Nephron progenitor cell (in vitro differentiated cells): ENCODE results near the gene NIN.

Source experiments
- DNase-seq: peaks from one replicate; pipeline ENCODE4 v3.0.0; 2021
- H3K27ac Mint-ChIP-seq: 2 replicates; pipeline ENCODE4 v1.8.0; 2021; ENCODE audit warnings: mild to moderate bottlenecking, moderate library complexity, mixed read lengths
- H3K27me3 Mint-ChIP-seq: 2 replicates; pipeline ENCODE4 v1.8.0; 2021; ENCODE audit warnings: mild to moderate bottlenecking, low read depth, mixed read lengths; ENCODE audit not compliant: poor library complexity
- H3K36me3 Mint-ChIP-seq: 2 replicates; pipeline ENCODE4 v1.8.0; 2021; ENCODE audit warnings: low read depth, mixed read lengths
- H3K4me1 Mint-ChIP-seq: 2 replicates; pipeline ENCODE4 v1.8.0; 2021; ENCODE audit warnings: mixed read lengths
- H3K4me3 Mint-ChIP-seq: 2 replicates; pipeline ENCODE4 v1.8.0; 2021; ENCODE audit warnings: mild to moderate bottlenecking, moderate library complexity, mixed read lengths
- H3K9me3 Mint-ChIP-seq: 2 replicates; pipeline ENCODE4 v1.8.0; 2021; ENCODE audit warnings: mild to moderate bottlenecking, moderate library complexity, mixed read lengths
- CTCF ChIP-seq: fragments of 200-600 bp; sonication (generic); IDR thresholded peaks from 2 replicates; pipeline ENCODE4 v1.5.0; 2021; ENCODE audit warnings: antibody characterized with exemption

NIN gene

DNA sequence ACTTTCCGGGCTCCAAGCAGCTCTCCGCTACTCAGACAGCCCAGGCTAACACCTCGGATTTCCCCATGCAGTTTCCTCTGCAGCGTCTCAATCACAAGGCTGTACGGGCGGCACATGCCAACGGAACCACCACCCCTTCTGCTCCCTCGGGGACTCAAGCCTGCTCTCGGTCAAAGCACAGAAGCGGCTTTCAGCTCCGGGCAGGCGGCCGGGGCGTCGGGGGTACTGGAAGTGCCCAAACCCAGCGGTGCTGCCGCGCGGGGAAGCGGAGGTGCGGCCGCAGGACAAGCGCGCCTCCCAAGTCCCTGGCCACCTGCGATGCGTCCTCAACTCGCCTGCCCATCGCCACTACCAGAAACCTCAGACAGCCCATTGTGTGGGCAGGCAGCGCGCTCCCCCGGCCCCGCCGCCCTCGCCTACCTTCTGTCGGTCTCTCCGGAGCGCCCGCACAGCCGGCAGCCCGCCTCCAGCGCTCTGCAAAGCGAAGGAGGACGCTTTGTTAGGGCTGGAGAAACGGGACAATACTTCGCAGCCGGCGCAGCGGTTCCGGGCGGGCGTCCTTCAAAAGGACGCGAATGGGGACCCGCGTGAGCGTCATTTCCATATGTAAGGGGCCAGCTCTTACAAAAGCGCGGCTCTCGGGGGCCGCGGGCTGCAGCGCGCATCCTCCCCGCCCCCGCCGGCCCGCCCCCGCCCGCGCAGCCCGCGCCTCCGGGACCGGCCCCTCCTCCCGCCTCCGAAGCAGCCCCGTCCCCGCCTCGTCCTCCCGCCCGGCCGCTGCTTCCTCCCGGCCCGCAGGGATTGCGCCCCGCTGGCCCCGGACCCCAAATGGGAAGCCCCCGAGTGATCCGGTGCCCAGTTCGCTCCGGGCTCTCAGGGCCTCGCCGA lies 674 bp downstream of the NIN start:
- no peak for TF ChIP-seq CTCF
- peaks cover 38% of the 10 kb centered on the region for H3K27me3 Mint-ChIP-seq
- H3K27ac Mint-ChIP-seq: peak overlapping the region; percentile 11
- H3K4me3 Mint-ChIP-seq: peak overlapping the region; percentile 92
- H3K9me3 Mint-ChIP-seq: no peaks in the 10 kb centered on the region
- DNase-seq: peak; percentile 67
- H3K4me1 Mint-ChIP-seq: peaks cover 56% of the 10 kb centered on the region
- peaks cover 4% of the 10 kb centered on the region for H3K36me3 Mint-ChIP-seq

DNA sequence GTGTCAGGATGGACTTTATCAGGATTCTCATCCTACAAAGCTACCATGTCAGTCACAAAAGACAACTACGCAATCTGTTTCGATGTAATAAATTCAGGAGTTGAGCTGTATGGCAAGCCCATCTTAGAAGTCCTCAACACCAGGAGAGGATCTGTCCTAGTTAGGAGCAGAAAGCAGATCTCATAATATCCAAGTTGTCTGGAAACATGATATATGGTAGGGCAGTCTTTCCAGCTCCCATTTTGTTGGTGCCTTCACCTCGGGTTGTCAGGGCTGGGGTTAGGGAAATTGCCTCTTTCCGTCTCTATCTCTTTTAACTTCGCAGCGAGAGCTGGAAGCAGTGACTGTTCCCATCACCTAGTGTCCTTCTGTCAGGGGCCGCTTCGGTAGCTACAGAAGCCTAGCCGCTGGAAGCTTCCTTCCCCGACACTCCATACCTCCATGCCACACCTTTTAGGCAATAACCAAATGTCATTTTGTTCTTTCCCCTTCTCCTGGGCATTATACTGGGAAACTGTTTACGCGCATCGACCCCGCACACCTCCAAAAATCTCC lies 1.4 kb downstream of the NIN start:
- no peaks in the 10 kb centered on the region for H3K9me3 Mint-ChIP-seq
- H3K4me3 Mint-ChIP-seq: peak overlapping the region; percentile 92
- H3K4me1 Mint-ChIP-seq: peaks cover 60% of the 10 kb centered on the region
- no peak for TF ChIP-seq CTCF
- peaks cover 33% of the 10 kb centered on the region for H3K27me3 Mint-ChIP-seq
- H3K27ac Mint-ChIP-seq: peak overlapping the region; percentile 11
- peak; percentile 29 for DNase-seq
- H3K36me3 Mint-ChIP-seq: peaks cover 4% of the 10 kb centered on the region

- DNase-seq: no peak
- Mint-ChIP-seq H3K27me3 (peaks cover 27% of the 10 kb centered on the region), H3K9me3 (no peaks in the 10 kb centered on the region), H3K4me1 (peaks cover 67% of the 10 kb centered on the region), H3K36me3 (peaks cover 4% of the 10 kb centered on the region), H3K27ac (no peak overlapping the region), H3K4me3 (peak overlapping the region; percentile 92)
- TF ChIP-seq CTCF: no peak
These were observed 2.1 kb downstream of the NIN start for GRCh38 chr14:50828721-50829488.

- no peaks in the 10 kb centered on the region for H3K9me3 Mint-ChIP-seq
- no peak for DNase-seq
- no peak for TF ChIP-seq CTCF
- no peak overlapping the region for H3K27ac Mint-ChIP-seq
- H3K4me3 Mint-ChIP-seq: no peak overlapping the region
- H3K36me3 Mint-ChIP-seq: peaks cover 7% of the 10 kb centered on the region
- H3K4me1 Mint-ChIP-seq: peaks cover 75% of the 10 kb centered on the region
- peaks cover 7% of the 10 kb centered on the region for H3K27me3 Mint-ChIP-seq
These were observed 4.3 kb downstream of the NIN start for GRCh38 chr14:50826681-50827080.

- Mint-ChIP-seq H3K27ac (no peak overlapping the region), H3K27me3 (peaks cover 3% of the 10 kb centered on the region), H3K9me3 (no peaks in the 10 kb centered on the region), H3K36me3 (peaks cover 15% of the 10 kb centered on the region), H3K4me3 (no peak overlapping the region), H3K4me1 (peaks cover 84% of the 10 kb centered on the region)
- TF ChIP-seq CTCF: no peak
- no peak for DNase-seq
These were observed 5.7 kb downstream of the NIN start for GRCh38 chr14:50825307-50825706.
